Sigmoid colon (tissue), 4 donors: ENCODE results near the gene ARHGAP15.

Experiments used
- EP300 ChIP-seq, 4 donors: sonication (generic); formaldehyde crosslinking; IDR thresholded peaks; one replicate each; pipeline ENCODE4 v1.6.1; 2017; ENCODE audit warnings: antibody characterized with exemption in 4 of 4
- POLR2A ChIP-seq, 2 donors: fragments of 450-650 bp; IDR thresholded peaks; one replicate each; pipeline ENCODE4 v1.6.1; 2016; ENCODE audit warnings: antibody characterized with exemption in 2 of 2, mild to moderate bottlenecking in 2 of 2, moderate library complexity in 2 of 2
- POLR2AphosphoS5 ChIP-seq, 4 donors: sonication (generic); formaldehyde crosslinking; IDR thresholded peaks; one replicate each; pipeline ENCODE4 v1.6.1; 2017; ENCODE audit warnings: antibody characterized with exemption in 4 of 4
- TF ChIP-seq, protein P1 (sequence below), 4 experiments: fragments of 450-650 bp in 3 of 4; fragments of 200-600 bp in 1 of 4; IDR thresholded peaks; one replicate each; pipeline ENCODE4 v1.5.1; 2016 to 2019; ENCODE audit warnings: antibody characterized with exemption in 4 of 4, mild to moderate bottlenecking in 3 of 4, moderate library complexity in 2 of 4

- TF ChIP-seq, protein P1, sequence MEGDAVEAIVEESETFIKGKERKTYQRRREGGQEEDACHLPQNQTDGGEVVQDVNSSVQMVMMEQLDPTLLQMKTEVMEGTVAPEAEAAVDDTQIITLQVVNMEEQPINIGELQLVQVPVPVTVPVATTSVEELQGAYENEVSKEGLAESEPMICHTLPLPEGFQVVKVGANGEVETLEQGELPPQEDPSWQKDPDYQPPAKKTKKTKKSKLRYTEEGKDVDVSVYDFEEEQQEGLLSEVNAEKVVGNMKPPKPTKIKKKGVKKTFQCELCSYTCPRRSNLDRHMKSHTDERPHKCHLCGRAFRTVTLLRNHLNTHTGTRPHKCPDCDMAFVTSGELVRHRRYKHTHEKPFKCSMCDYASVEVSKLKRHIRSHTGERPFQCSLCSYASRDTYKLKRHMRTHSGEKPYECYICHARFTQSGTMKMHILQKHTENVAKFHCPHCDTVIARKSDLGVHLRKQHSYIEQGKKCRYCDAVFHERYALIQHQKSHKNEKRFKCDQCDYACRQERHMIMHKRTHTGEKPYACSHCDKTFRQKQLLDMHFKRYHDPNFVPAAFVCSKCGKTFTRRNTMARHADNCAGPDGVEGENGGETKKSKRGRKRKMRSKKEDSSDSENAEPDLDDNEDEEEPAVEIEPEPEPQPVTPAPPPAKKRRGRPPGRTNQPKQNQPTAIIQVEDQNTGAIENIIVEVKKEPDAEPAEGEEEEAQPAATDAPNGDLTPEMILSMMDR (IDR thresholded peaks at IDR 0.05), result no peak
- TF ChIP-seq POLR2AphosphoS5 (IDR thresholded peaks at IDR 0.05) (no peak), POLR2A (IDR thresholded peaks at IDR 0.05) (no peak), EP300 (IDR thresholded peaks at IDR 0.05) (no peak)
Observed at GRCh38 chr2:143463719-143464118, 334.5 kb downstream of the ARHGAP15 start.
